Activated naive CD4-positive, alpha-beta T cell treated with anti-CD3 and anti-CD28 coated beads, Interleukin-2, amount 10 ng/mL, durations not matched to agents 7 days and 5 days (primary cell): ENCODE results near the gene ATAD3B.
A peak's percentile ranks its signal among the peaks of the same experiment; 100 is the strongest.

Experiments
- CTCF ChIA-PET: fragments of 350-600 bp; sonication (Branson Sonifier 250); formaldehyde crosslinking; loops from one replicate; lab custom pipeline; 2021; ENCODE audit warnings: antibody characterized with exemption; lab: Charles Lee
- DNase-seq: peaks from one replicate; pipeline ENCODE4 v3.0.0-alpha.2; 2020
- H3K27ac Mint-ChIP-seq: one replicate; pipeline ENCODE4 v1.8.0; 2021; ENCODE audit warnings: mild to moderate bottlenecking, moderate library complexity, mixed read lengths
- H3K27me3 Mint-ChIP-seq: one replicate; pipeline ENCODE4 v1.8.0; 2021; ENCODE audit warnings: mild to moderate bottlenecking, mixed read lengths
- H3K36me3 Mint-ChIP-seq: one replicate; pipeline ENCODE4 v1.8.0; 2021; ENCODE audit warnings: mixed read lengths
- H3K4me1 Mint-ChIP-seq: one replicate; pipeline ENCODE4 v1.8.0; 2021; ENCODE audit warnings: mixed read lengths
- H3K4me3 Mint-ChIP-seq: one replicate; pipeline ENCODE4 v1.8.0; 2021; ENCODE audit warnings: mild to moderate bottlenecking, moderate library complexity, mixed read lengths
- H3K9me3 Mint-ChIP-seq: one replicate; pipeline ENCODE4 v1.8.0; 2021; ENCODE audit warnings: mixed read lengths

ATAD3B gene

GRCh38 chr1:1430114-1430982 lies 41.2 kb upstream of the ATAD3B start:
- Mint-ChIP-seq H3K27me3 (peaks cover 86% of the 10 kb centered on the region), H3K27ac (no peak overlapping the region), H3K4me1 (peaks cover 9% of the 10 kb centered on the region), H3K36me3 (no peaks in the 10 kb centered on the region), H3K4me3 (no peak overlapping the region), H3K9me3 (no peaks in the 10 kb centered on the region)
- no peak for DNase-seq
- CTCF ChIA-PET = interaction anchor here (1.1 to 2.1 kb wide), 2 partner anchors 11 to 12 kb away, joined by 3 to 9 read pairs; no protein-coding TSS in a partner anchor

- Mint-ChIP-seq H3K9me3 (no peaks in the 10 kb centered on the region), H3K4me1 (peaks cover 10% of the 10 kb centered on the region), H3K36me3 (no peaks in the 10 kb centered on the region), H3K27ac (no peak overlapping the region), H3K4me3 (no peak overlapping the region), H3K27me3 (peaks cover 83% of the 10 kb centered on the region)
- no peak for DNase-seq
- CTCF ChIA-PET = interaction anchor here (1.1 to 2.1 kb wide), 2 partner anchors 10 to 13 kb away, joined by 3 to 9 read pairs; no protein-coding TSS in a partner anchor
These were observed 40.3 kb upstream of the ATAD3B start for GRCh38 chr1:1430992-1431844.

GRCh38 chr1:1431845-1432273 lies 39.7 kb upstream of the ATAD3B start:
- Mint-ChIP-seq H3K4me3 (no peak overlapping the region), H3K27me3 (peaks cover 83% of the 10 kb centered on the region), H3K27ac (no peak overlapping the region), H3K4me1 (peaks cover 12% of the 10 kb centered on the region), H3K36me3 (no peaks in the 10 kb centered on the region), H3K9me3 (no peaks in the 10 kb centered on the region)
- CTCF ChIA-PET = interaction anchor here (2.1 kb wide), 1 partner anchor 9 kb away, joined by 9 read pairs; no protein-coding TSS in a partner anchor
- no peak for DNase-seq

GRCh38 chr1:1432274-1432950 lies 39.2 kb upstream of the ATAD3B start:
- Mint-ChIP-seq H3K4me3 (no peak overlapping the region), H3K36me3 (no peaks in the 10 kb centered on the region), H3K27me3 (peaks cover 84% of the 10 kb centered on the region), H3K9me3 (no peaks in the 10 kb centered on the region), H3K4me1 (peaks cover 12% of the 10 kb centered on the region), H3K27ac (no peak overlapping the region)
- DNase-seq = no peak
- CTCF ChIA-PET = interaction anchor here (2.1 kb wide), 1 partner anchor 9 kb away, joined by 9 read pairs; no protein-coding TSS in a partner anchor

- CTCF ChIA-PET = interaction anchor here (1.3 to 1.6 kb wide), 2 partner anchors 25 to 58 kb away, joined by 3 to 4 read pairs; partner anchors contain the start of gene AURKAIP1
- peaks cover 90% of the 10 kb centered on the region for H3K27me3 Mint-ChIP-seq
- no peak overlapping the region for H3K27ac Mint-ChIP-seq
These were observed 38.4 kb upstream of the ATAD3B start for GRCh38 chr1:1432951-1433803.

GRCh38 chr1:1433804-1434130 lies 37.8 kb upstream of the ATAD3B start:
- CTCF ChIA-PET = interaction anchor here (1.0 to 1.6 kb wide), 3 partner anchors 26 to 58 kb away, joined by 3 to 4 read pairs (median 4); partner anchors contain the start of gene AURKAIP1
- H3K27me3 Mint-ChIP-seq = peaks cover 90% of the 10 kb centered on the region

More at GRCh38 chr1:1432951-1433803, 38.4 kb upstream of the ATAD3B start:
- Mint-ChIP-seq H3K4me3 (no peak overlapping the region), H3K36me3 (no peaks in the 10 kb centered on the region), H3K4me1 (peaks cover 12% of the 10 kb centered on the region), H3K9me3 (no peaks in the 10 kb centered on the region)
- DNase-seq = no peak

GRCh38 chr1:1434131-1434823 lies 37.3 kb upstream of the ATAD3B start:
- Mint-ChIP-seq H3K27me3 (peaks cover 88% of the 10 kb centered on the region), H3K27ac (no peak overlapping the region), H3K4me1 (peaks cover 9% of the 10 kb centered on the region), H3K36me3 (no peaks in the 10 kb centered on the region), H3K9me3 (no peaks in the 10 kb centered on the region), H3K4me3 (no peak overlapping the region)
- DNase-seq = no peak
- CTCF ChIA-PET = interaction anchor here (1.0 to 1.6 kb wide), 3 partner anchors 26 to 59 kb away, joined by 3 to 4 read pairs (median 4); partner anchors contain the start of gene AURKAIP1

More at GRCh38 chr1:1433804-1434130, 37.8 kb upstream of the ATAD3B start:
- DNase-seq = no peak
- no peak overlapping the region for H3K4me3 Mint-ChIP-seq
- H3K9me3 Mint-ChIP-seq = no peaks in the 10 kb centered on the region
- peaks cover 9% of the 10 kb centered on the region for H3K4me1 Mint-ChIP-seq
- no peak overlapping the region for H3K27ac Mint-ChIP-seq
- H3K36me3 Mint-ChIP-seq = no peaks in the 10 kb centered on the region

GRCh38 chr1:1434824-1435105 lies 36.8 kb upstream of the ATAD3B start:
- CTCF ChIA-PET = interaction anchor here (1.3 to 1.6 kb wide), 2 partner anchors 27 to 59 kb away, joined by 3 to 4 read pairs; partner anchors contain the start of gene AURKAIP1
- H3K4me3 Mint-ChIP-seq = peak overlapping the region; percentile 18
- no peaks in the 10 kb centered on the region for H3K9me3 Mint-ChIP-seq
- no peaks in the 10 kb centered on the region for H3K36me3 Mint-ChIP-seq
- DNase-seq = no peak
- peaks cover 9% of the 10 kb centered on the region for H3K4me1 Mint-ChIP-seq
- peaks cover 83% of the 10 kb centered on the region for H3K27me3 Mint-ChIP-seq
- H3K27ac Mint-ChIP-seq = no peak overlapping the region

GRCh38 chr1:1435106-1435903 lies 36.3 kb upstream of the ATAD3B start, which contains the start of gene VWA1:
TSS of gene VWA1 (plus strand) at chr1:1435690. CDS start at chr1:1435749, 59 bp downstream.
- Mint-ChIP-seq H3K27ac (no peak within 1 kb of the TSS), H3K27me3 (peaks cover 84% of the 10 kb centered on the region), H3K4me1 (peaks cover 9% of the 10 kb centered on the region), H3K9me3 (no peaks in the 10 kb centered on the region), H3K36me3 (no peaks in the 10 kb centered on the region), H3K4me3 (peak within 1 kb of the TSS; percentile 50)
- peak; percentile 74 for DNase-seq
- CTCF ChIA-PET = no interaction called here

- Mint-ChIP-seq H3K4me1 (peaks cover 9% of the 10 kb centered on the region), H3K9me3 (no peaks in the 10 kb centered on the region), H3K4me3 (peak overlapping the region; percentile 50), H3K27me3 (peaks cover 86% of the 10 kb centered on the region), H3K36me3 (no peaks in the 10 kb centered on the region), H3K27ac (no peak overlapping the region)
- DNase-seq = no peak
- CTCF ChIA-PET = no interaction called here
These were observed 35.5 kb upstream of the ATAD3B start for GRCh38 chr1:1435911-1436629.

- peaks cover 9% of the 10 kb centered on the region for H3K4me1 Mint-ChIP-seq
- H3K27ac Mint-ChIP-seq = no peak overlapping the region
- H3K9me3 Mint-ChIP-seq = no peaks in the 10 kb centered on the region
- CTCF ChIA-PET = interaction anchor here (0.7 to 2.4 kb wide), 2 partner anchors 54 to 68 kb away, joined by 3 to 8 read pairs; no protein-coding TSS in a partner anchor
- peaks cover 83% of the 10 kb centered on the region for H3K27me3 Mint-ChIP-seq
- no peak overlapping the region for H3K4me3 Mint-ChIP-seq
- no peaks in the 10 kb centered on the region for H3K36me3 Mint-ChIP-seq
- no peak for DNase-seq
These were observed 34.9 kb upstream of the ATAD3B start for GRCh38 chr1:1436630-1437032.
